Endothelial cell of umbilical vein (primary cell): ENCODE measurements around the gene TRPV6.

Experiments used
- EZH2 ChIP-seq: IDR thresholded peaks from 2 replicates; pipeline ENCODE4 v1.6.1; 2012; ENCODE audit warnings: borderline replicate concordance, low read depth, mild to moderate bottlenecking, moderate library complexity, low read length, inconsistent platforms; ENCODE audit not compliant: severe bottlenecking
- TF ChIP-seq, protein P1 (sequence below), 2 donors: IDR thresholded peaks; 1 replicate in 1 of 2; 2 replicates in 1 of 2; pipeline ENCODE4 v1.5.1; 2011; ENCODE audit warnings: low read length in 2 of 2, mild to moderate bottlenecking in 2 of 2, moderate library complexity in 2 of 2, control low read depth in 1 of 2, inconsistent platforms in 1 of 2, low read depth in 1 of 2; ENCODE audit not compliant: insufficient read depth in 1 of 2; ENCODE audit errors: extremely low read depth in 1 of 2

DNA sequence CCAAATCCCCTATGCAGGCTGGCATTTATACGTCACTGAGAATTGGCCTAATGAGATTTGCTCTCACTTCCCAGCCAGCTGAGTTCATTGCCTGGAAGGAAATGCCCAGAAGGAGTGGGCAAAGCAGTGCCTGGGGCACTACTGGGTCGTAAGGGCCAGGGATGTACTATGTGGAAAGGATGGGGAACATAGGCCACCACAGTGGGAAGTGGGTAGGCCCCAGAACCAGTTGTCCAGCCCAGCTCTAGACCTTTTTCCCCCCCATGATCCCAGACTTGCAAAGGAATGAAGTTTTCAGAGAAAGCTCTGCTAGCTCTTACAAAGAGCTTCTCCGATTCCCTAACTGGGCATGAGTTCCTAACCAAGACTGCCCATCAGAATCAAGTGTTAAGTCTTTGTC, 34.1 kb upstream of the TRPV6 start:
- TF ChIP-seq, protein P1, sequence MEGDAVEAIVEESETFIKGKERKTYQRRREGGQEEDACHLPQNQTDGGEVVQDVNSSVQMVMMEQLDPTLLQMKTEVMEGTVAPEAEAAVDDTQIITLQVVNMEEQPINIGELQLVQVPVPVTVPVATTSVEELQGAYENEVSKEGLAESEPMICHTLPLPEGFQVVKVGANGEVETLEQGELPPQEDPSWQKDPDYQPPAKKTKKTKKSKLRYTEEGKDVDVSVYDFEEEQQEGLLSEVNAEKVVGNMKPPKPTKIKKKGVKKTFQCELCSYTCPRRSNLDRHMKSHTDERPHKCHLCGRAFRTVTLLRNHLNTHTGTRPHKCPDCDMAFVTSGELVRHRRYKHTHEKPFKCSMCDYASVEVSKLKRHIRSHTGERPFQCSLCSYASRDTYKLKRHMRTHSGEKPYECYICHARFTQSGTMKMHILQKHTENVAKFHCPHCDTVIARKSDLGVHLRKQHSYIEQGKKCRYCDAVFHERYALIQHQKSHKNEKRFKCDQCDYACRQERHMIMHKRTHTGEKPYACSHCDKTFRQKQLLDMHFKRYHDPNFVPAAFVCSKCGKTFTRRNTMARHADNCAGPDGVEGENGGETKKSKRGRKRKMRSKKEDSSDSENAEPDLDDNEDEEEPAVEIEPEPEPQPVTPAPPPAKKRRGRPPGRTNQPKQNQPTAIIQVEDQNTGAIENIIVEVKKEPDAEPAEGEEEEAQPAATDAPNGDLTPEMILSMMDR (IDR thresholded peaks at IDR 0.05; ENCODE audit: extremely low read depth in 1 of 2, insufficient read depth in 1 of 2, low read depth in 1 of 2, low read length in 2 of 2): no peak
- no peak for TF ChIP-seq EZH2
